ENCODE measurements around the gene ESYT2. TPM values are rescaled to one million over a fixed set of nuclear protein-coding genes. Genes with fewer than 3 reads are reported as not detected.
"Not testable (repeated sequence)": the region's sequence is repeated elsewhere in the genome, so short reads cannot be mapped to it uniquely, and the experiment has no call there.

ESYT2 gene
- total RNA-seq, 4 donors from 2014 or later, result 68.3 to 95.8 (median 82.6) TPM

DNA sequence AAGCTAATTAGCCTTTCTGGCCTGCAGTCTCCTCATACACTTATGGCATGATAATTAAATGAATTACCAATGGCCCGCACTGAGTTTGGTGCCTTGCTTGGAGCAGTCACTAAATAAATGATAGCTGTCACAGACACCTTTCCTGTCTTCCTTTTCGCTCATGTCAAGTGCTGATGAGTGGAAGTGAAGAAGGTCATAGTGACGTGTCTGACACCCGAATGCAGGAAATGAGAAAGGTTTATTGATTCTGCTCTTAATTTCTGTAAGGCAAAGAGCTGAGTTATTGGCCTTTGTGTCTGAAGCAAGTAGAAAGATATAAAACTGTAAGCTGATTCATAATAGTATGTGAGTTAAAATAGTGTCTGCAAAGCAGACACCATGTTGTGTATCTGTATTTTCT is 13.2 kb upstream of the ESYT2 start:
- 80% methylated on average over 4 of the region's 4 CpGs for WGBS
- H3K4me3 ChIP-seq, result no peak overlapping the region
- TF ChIP-seq POLR2A (IDR thresholded peaks at IDR 0.05) (no peak), POLR2AphosphoS5 (IDR thresholded peaks at IDR 0.05) (no peak), CTCF (IDR thresholded peaks at IDR 0.05) (no peak), EP300 (IDR thresholded peaks at IDR 0.05) (no peak)

GRCh38 chr7:158840604-158841003 is 11.3 kb upstream of the ESYT2 start:
- 77% methylated on average over 8 of the region's 8 CpGs for WGBS
- no peak for TF ChIP-seq CTCF (IDR thresholded peaks at IDR 0.05)
- TF ChIP-seq POLR2AphosphoS5 (IDR thresholded peaks at IDR 0.05), result no peak
- TF ChIP-seq POLR2A (IDR thresholded peaks at IDR 0.05), result no peak
- TF ChIP-seq EP300 (IDR thresholded peaks at IDR 0.05), result no peak

More for the DNA sequence above, 13.2 kb upstream of the ESYT2 start:
- Histone ChIP-seq H3K27me3 (no peaks in the 10 kb centered on the region), H3K4me1 (no peaks in the 10 kb centered on the region), H3K9me3 (no peaks in the 10 kb centered on the region), H3K36me3 (no peaks in the 10 kb centered on the region), H3K27ac (no peak overlapping the region)
- DNase-seq (ENCODE audit: low spot score in 2 of 2), result no peak

DNA sequence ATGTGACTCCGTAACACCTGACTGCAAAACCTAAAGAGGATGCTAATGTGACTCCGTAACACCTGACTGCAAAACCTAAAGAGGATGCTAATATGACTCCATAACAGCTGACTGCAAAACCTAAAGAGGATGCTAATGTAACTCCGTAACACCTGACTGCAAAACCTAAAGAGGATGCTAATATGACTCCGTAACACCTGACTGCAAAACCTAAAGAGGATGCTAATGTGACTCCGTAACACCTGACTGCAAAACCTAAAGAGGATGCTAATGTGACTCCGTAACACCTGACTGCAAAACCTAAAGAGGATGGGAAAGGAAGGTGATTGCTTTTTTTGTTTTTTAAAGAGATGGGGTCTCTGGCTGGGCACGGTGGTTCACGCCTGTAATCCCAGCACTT is 9.9 kb upstream of the ESYT2 start:
- H3K36me3 ChIP-seq; H3K27me3 ChIP-seq; H3K4me3 ChIP-seq; H3K27ac ChIP-seq; DNase-seq (ENCODE audit: low spot score in 2 of 2); H3K4me1 ChIP-seq; H3K9me3 ChIP-seq: not testable (repeated sequence)
- 72% methylated on average over 6 of the region's 8 CpGs for WGBS

More at GRCh38 chr7:158840604-158841003, 11.3 kb upstream of the ESYT2 start:
- Histone ChIP-seq H3K27me3 (no peaks in the 10 kb centered on the region), H3K27ac (no peak overlapping the region), H3K4me1 (no peaks in the 10 kb centered on the region), H3K36me3 (no peaks in the 10 kb centered on the region), H3K4me3 (no peak overlapping the region), H3K9me3 (no peaks in the 10 kb centered on the region)
- DNase-seq (ENCODE audit: low spot score in 2 of 2), result no peak

- TF ChIP-seq EP300 (IDR thresholded peaks at IDR 0.05) (no peak), POLR2A (IDR thresholded peaks at IDR 0.05) (no peak), POLR2AphosphoS5 (IDR thresholded peaks at IDR 0.05) (no peak), CTCF (IDR thresholded peaks at IDR 0.05) (no peak)
- Histone ChIP-seq H3K36me3 (no peaks in the 10 kb centered on the region), H3K9me3 (no peaks in the 10 kb centered on the region), H3K4me3 (no peak overlapping the region), H3K4me1 (no peaks in the 10 kb centered on the region), H3K27me3 (no peaks in the 10 kb centered on the region), H3K27ac (no peak overlapping the region)
- no peak for DNase-seq (ENCODE audit: low spot score in 2 of 2)
- WGBS, result 87% methylated on average over 8 of the region's 8 CpGs
Observed at GRCh38 chr7:158837790-158838637, 8.7 kb upstream of the ESYT2 start.

DNA sequence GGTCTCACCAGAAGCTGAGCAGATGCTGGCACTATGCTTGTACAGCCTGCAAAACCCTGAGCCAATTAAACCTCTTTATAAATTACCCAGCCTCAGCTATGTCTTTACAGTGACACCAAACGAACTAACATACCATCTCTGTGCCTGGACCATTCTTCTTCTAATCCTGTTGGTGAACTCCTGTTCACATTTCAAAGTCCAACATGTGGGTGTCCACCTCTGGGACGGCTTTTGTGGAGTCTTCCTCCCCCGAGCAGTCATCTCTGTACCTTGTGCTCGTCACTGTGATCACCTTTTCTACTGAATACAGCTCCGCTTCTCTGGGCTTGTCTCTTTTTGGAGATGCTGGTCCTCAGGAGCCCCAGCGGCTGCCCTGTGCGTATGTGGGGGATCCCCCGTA is 7.4 kb upstream of the ESYT2 start:
- DNase-seq (ENCODE audit: low spot score in 2 of 2), result no peak
- Histone ChIP-seq H3K9me3 (no peaks in the 10 kb centered on the region), H3K4me1 (no peaks in the 10 kb centered on the region), H3K27ac (no peak overlapping the region), H3K4me3 (no peak overlapping the region), H3K36me3 (no peaks in the 10 kb centered on the region), H3K27me3 (no peaks in the 10 kb centered on the region)
- 88% methylated on average over 8 of the region's 8 CpGs for WGBS
- no peak for TF ChIP-seq EP300 (IDR thresholded peaks at IDR 0.05)
- TF ChIP-seq POLR2AphosphoS5 (IDR thresholded peaks at IDR 0.05), result no peak
- TF ChIP-seq CTCF (IDR thresholded peaks at IDR 0.05), result no peak
- no peak for TF ChIP-seq POLR2A (IDR thresholded peaks at IDR 0.05)
